Muscle layer of colon (tissue), 2 donors: Measurements from ENCODE around the gene DOCK4.

Source experiments
- H3K27ac ChIP-seq: one replicate; pipeline ENCODE4 v1.7.0; 2013; ENCODE audit warnings: low read depth, mild to moderate bottlenecking, low read length, moderate library complexity
- H3K27me3 ChIP-seq, 2 donors: one replicate each; pipeline ENCODE4 v1.7.0; 2013; ENCODE audit warnings: low read length in 2 of 2, mild to moderate bottlenecking in 2 of 2; ENCODE audit not compliant: insufficient read depth in 2 of 2, control insufficient read depth in 1 of 2
- H3K36me3 ChIP-seq: one replicate; pipeline ENCODE4 v1.7.0; 2013; ENCODE audit warnings: mild to moderate bottlenecking, low read length; ENCODE audit not compliant: insufficient read depth
- H3K4me1 ChIP-seq: one replicate; pipeline ENCODE4 v1.7.0; 2013; ENCODE audit warnings: mild to moderate bottlenecking, low read length; ENCODE audit not compliant: insufficient read depth
- H3K4me3 ChIP-seq, 2 donors: one replicate each; pipeline ENCODE4 v1.7.0; 2013; ENCODE audit warnings: low read length in 2 of 2, low read depth in 1 of 2, mild to moderate bottlenecking in 1 of 2, moderate library complexity in 1 of 2
- H3K9ac ChIP-seq: one replicate; pipeline ENCODE4 v1.7.0; 2013; ENCODE audit warnings: low read length
- H3K9me3 ChIP-seq: one replicate; pipeline ENCODE4 v1.7.0; 2013; ENCODE audit warnings: mild to moderate bottlenecking, low read length
- donor health status: abdominal sarcoma.
- donor health status: Adenocarcinoma of cecum.

DOCK4 gene

GRCh38 chr7:111903016-111903415 lies 303.2 kb downstream of the DOCK4 start:
- H3K4me1 ChIP-seq, result peaks cover 8% of the 10 kb centered on the region
- H3K36me3 ChIP-seq, result peaks cover 10% of the 10 kb centered on the region
- H3K27me3 ChIP-seq, result no peaks in the 10 kb centered on the region
- H3K9me3 ChIP-seq, result no peaks in the 10 kb centered on the region
- H3K27ac ChIP-seq, result no peak overlapping the region
- no peak overlapping the region for H3K9ac ChIP-seq
- H3K4me3 ChIP-seq, result no peak overlapping the region

GRCh38 chr7:111900283-111900682 lies 305.9 kb downstream of the DOCK4 start:
- Histone ChIP-seq H3K27me3 (no peaks in the 10 kb centered on the region), H3K4me3 (no peak overlapping the region), H3K9me3 (no peaks in the 10 kb centered on the region), H3K9ac (no peak overlapping the region), H3K36me3 (peaks cover 10% of the 10 kb centered on the region), H3K27ac (no peak overlapping the region), H3K4me1 (peaks cover 6% of the 10 kb centered on the region)

- H3K27me3 ChIP-seq, result no peaks in the 10 kb centered on the region
- H3K4me3 ChIP-seq, result no peak overlapping the region
- peaks cover 2% of the 10 kb centered on the region for H3K36me3 ChIP-seq
- H3K9me3 ChIP-seq, result no peaks in the 10 kb centered on the region
- H3K9ac ChIP-seq, result no peak overlapping the region
- H3K27ac ChIP-seq, result no peak overlapping the region
- no peaks in the 10 kb centered on the region for H3K4me1 ChIP-seq
Measured at GRCh38 chr7:111895049-111895448, 311.1 kb downstream of the DOCK4 start.

- Histone ChIP-seq H3K4me3 (no peak overlapping the region), H3K9ac (no peak overlapping the region), H3K9me3 (no peaks in the 10 kb centered on the region), H3K27me3 (no peaks in the 10 kb centered on the region), H3K36me3 (no peaks in the 10 kb centered on the region), H3K4me1 (no peaks in the 10 kb centered on the region), H3K27ac (no peak overlapping the region)
Measured at GRCh38 chr7:111894518-111894917, 311.7 kb downstream of the DOCK4 start.

- no peak overlapping the region for H3K9ac ChIP-seq
- H3K4me3 ChIP-seq, result no peak overlapping the region
- H3K36me3 ChIP-seq, result no peaks in the 10 kb centered on the region
- no peak overlapping the region for H3K27ac ChIP-seq
- no peaks in the 10 kb centered on the region for H3K9me3 ChIP-seq
- H3K4me1 ChIP-seq, result no peaks in the 10 kb centered on the region
- H3K27me3 ChIP-seq, result no peaks in the 10 kb centered on the region
Measured at GRCh38 chr7:111893190-111893589, 313.0 kb downstream of the DOCK4 start.

- H3K9me3 ChIP-seq, result no peaks in the 10 kb centered on the region
- no peak overlapping the region for H3K27ac ChIP-seq
- no peaks in the 10 kb centered on the region for H3K36me3 ChIP-seq
Measured at GRCh38 chr7:111892588-111892987, 313.6 kb downstream of the DOCK4 start.

GRCh38 chr7:111887734-111888133 lies 318.5 kb downstream of the DOCK4 start:
- Histone ChIP-seq H3K4me1 (no peaks in the 10 kb centered on the region), H3K9ac (no peak overlapping the region)

More at GRCh38 chr7:111892588-111892987, 313.6 kb downstream of the DOCK4 start:
- no peak overlapping the region for H3K4me3 ChIP-seq
- H3K27me3 ChIP-seq, result no peaks in the 10 kb centered on the region
- H3K9ac ChIP-seq, result no peak overlapping the region
- H3K4me1 ChIP-seq, result no peaks in the 10 kb centered on the region

GRCh38 chr7:111886233-111886632 lies 320.0 kb downstream of the DOCK4 start:
- no peaks in the 10 kb centered on the region for H3K4me1 ChIP-seq
- H3K27ac ChIP-seq, result no peak overlapping the region
- no peaks in the 10 kb centered on the region for H3K9me3 ChIP-seq
- H3K9ac ChIP-seq, result no peak overlapping the region
- no peaks in the 10 kb centered on the region for H3K27me3 ChIP-seq
- peaks cover 5% of the 10 kb centered on the region for H3K36me3 ChIP-seq
- H3K4me3 ChIP-seq, result no peak overlapping the region

More at GRCh38 chr7:111887734-111888133, 318.5 kb downstream of the DOCK4 start:
- no peak overlapping the region for H3K4me3 ChIP-seq
- H3K27me3 ChIP-seq, result no peaks in the 10 kb centered on the region
- H3K36me3 ChIP-seq, result peaks cover 5% of the 10 kb centered on the region
- H3K9me3 ChIP-seq, result no peaks in the 10 kb centered on the region
- H3K27ac ChIP-seq, result no peak overlapping the region

- Histone ChIP-seq H3K9ac (no peak overlapping the region), H3K9me3 (no peaks in the 10 kb centered on the region), H3K27me3 (no peaks in the 10 kb centered on the region), H3K4me3 (no peak overlapping the region), H3K4me1 (no peaks in the 10 kb centered on the region), H3K36me3 (peaks cover 5% of the 10 kb centered on the region), H3K27ac (no peak overlapping the region)
Measured at GRCh38 chr7:111883241-111883640, 323.0 kb downstream of the DOCK4 start.

- Histone ChIP-seq H3K4me1 (no peaks in the 10 kb centered on the region), H3K4me3 (no peak overlapping the region), H3K9me3 (no peaks in the 10 kb centered on the region), H3K36me3 (peaks cover 6% of the 10 kb centered on the region), H3K27ac (no peak overlapping the region), H3K27me3 (no peaks in the 10 kb centered on the region), H3K9ac (no peak overlapping the region)
Measured at GRCh38 chr7:111878785-111879184, 327.4 kb downstream of the DOCK4 start.

GRCh38 chr7:111877931-111878330 lies 328.3 kb downstream of the DOCK4 start:
- Histone ChIP-seq H3K9ac (no peak overlapping the region), H3K4me1 (no peaks in the 10 kb centered on the region), H3K36me3 (peaks cover 6% of the 10 kb centered on the region), H3K4me3 (no peak overlapping the region), H3K9me3 (no peaks in the 10 kb centered on the region), H3K27ac (no peak overlapping the region), H3K27me3 (no peaks in the 10 kb centered on the region)

GRCh38 chr7:111873963-111874690 lies 332.1 kb downstream of the DOCK4 start:
- H3K9ac ChIP-seq, result no peak overlapping the region
- no peak overlapping the region for H3K27ac ChIP-seq
- no peaks in the 10 kb centered on the region for H3K9me3 ChIP-seq
- H3K36me3 ChIP-seq, result peaks cover 6% of the 10 kb centered on the region
- no peaks in the 10 kb centered on the region for H3K4me1 ChIP-seq
- H3K4me3 ChIP-seq, result no peak overlapping the region
- H3K27me3 ChIP-seq, result no peaks in the 10 kb centered on the region
